Activated gamma-delta T cell treated with anti-CD3 and anti-CD28 coated beads, Interleukin-2, amount 50 U/mL, for 16 hours (primary cell): ENCODE results near the gene EPHX1.
A peak's percentile ranks its signal among the peaks of the same experiment; 100 is the strongest.
"Not testable (repeated sequence)": the region's sequence is repeated elsewhere in the genome, so short reads cannot be mapped to it uniquely, and the experiment has no call there.

ENCODE experiments used
- DNase-seq: peaks from one replicate; pipeline ENCODE4 v3.0.0-alpha.2; 2020; ENCODE audit warnings: low read depth

Gene EPHX1

DNA sequence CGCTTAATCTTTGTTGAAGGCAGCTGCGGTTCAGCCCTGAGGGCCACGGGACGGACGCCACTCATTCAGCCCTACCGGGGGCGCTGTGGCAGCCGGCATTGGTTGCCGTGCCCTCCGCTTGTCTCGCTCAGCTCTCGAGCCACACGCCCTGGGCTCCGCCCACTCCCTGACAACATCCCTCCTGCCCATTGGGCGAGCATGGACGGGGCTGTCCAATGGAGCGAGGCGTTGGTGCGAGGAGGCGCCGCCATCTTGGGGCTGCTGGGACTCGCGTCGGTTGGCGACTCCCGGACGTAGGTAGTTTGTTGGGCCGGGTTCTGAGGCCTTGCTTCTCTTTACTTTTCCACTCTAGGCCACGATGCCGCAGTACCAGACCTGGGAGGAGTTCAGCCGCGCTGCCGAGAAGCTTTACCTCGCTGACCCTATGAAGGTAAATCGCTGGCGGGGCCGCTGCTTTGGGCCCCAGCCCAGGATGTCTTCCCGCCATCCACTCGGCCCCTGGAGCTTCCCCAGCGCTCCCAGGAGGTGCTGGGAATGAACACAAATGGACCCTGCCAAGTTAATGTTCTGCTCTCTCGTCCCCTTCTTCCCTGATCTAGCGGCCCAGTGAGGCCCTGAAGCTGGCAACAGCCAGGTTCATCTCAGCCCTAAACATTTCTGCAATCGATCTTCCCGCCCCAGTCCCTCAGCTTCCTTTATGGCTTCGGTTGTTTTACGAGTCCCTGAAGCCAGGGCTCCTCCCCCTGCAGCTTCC, 32.2 kb upstream of the EPHX1 start, which contains the start of gene SRP9:
SRP9 (plus strand) TSS at position 244 of the 754 bp plus-strand sequence; CDS start at position 359, 115 bp downstream.
- DNase-seq, result peak; percentile 98

DNA sequence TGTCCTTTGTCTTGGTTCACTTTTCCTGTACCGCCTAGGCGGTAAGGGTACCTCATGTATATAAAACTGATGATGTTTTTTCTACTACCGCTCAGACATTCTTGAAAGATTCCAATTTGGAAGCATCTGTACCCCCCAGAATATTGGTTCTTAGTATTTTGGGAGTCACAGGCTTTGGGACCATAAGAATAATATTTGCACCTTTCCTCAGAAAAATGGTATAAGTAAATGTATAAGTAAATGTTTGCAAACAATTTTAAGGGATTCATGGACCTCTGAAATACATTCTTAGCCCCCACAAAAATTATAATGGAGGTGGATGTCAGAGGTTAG, 31.6 kb upstream of the EPHX1 start:
- no peak for DNase-seq

DNA sequence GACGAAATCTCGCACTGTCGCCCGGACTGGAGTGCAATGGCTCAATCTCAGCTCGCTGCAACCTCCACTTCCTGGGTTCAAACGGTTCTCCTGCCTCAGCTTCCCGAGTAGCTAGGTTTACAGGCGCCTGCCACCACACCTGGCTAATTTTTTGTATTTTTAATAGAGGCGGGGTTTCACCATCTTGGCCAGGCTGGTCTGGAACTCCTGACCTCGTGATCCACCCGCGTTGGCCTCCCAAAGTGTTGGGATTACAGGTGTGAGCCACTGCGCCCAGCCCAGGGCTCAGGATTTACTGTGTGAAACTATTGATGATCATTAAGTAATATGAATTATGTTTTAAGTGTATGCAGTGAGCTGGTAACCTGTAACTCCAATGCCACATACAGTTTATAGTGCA, 30.8 kb upstream of the EPHX1 start:
- DNase-seq, result not testable (repeated sequence)

DNA sequence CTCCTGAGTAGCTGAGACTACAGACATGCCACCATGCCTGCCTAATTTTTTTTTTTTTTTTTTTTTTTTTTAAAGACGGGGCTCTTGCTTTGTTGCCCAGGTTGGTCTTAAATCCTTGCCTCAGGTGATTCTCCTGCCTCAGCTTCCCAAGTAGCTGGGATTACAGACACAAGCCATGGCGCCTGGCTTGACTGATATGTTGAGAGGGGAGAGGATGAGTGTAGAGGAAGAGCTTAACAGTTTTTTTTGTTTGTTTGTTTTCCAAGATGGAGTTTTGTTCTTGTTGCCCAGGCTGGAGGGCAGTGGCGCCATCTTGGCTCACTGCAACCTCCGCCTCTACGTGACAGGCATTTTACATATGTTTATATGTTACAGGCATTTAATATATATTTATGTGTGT, 29.8 kb upstream of the EPHX1 start:
- no peak for DNase-seq

DNA sequence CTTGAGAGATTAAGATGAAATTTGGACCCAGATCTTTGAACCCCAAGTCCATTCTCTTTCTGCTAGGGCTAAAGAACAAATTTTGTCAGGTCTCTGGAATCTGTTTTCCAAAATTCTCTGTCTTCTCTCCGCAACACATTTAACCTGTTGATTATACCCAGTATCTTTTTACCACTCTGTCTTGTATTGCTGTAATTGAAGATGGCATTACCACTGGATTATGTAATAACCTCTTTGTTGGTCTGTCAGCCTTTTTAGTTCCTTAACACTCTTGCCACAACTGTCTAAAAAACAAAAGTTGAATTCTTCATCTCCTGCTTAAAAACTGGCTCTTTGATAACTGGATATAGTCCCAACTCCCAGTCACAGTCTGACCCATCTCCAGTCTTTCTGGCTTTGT, 29.3 kb upstream of the EPHX1 start:
- DNase-seq, result no peak

DNA sequence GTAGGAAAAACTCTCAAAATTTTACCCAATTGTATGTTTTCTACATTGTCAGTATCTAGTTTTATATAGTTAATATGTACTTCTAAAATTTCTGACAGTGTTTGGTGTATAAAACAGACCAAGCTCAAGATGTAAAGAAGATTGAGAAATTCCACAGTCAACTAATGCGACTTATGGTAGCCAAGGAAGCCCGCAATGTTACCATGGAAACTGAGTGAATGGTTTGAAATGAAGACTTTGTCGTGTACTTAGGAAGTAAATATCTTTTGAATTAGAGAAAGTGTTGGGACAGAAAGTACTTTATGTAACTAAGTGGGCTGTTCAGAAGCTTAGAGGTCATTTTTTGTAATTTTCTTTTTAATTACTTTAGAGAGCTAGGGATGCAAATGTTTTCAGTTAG, 20.8 kb upstream of the EPHX1 start:
- not testable (repeated sequence) for DNase-seq

DNA sequence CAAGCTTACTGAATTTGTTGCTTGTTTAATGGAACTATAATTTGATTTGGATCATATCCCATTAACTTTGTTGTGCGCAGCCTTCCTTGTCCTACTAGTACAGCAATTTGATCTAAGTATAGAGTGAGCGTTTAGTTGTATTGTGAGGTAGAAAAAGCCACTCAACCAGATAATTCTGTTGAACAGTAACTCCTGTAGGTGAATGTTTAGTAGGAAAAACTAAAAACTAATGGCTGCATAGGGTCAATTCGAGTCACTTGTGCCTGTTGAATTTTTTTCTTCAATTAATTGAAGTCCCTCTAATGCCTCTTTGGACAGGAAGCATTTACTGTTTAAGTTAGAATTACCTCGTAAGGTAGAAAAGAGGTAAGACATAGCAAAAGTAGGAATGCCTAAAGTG, 15.0 kb upstream of the EPHX1 start:
- DNase-seq, result no peak

DNA sequence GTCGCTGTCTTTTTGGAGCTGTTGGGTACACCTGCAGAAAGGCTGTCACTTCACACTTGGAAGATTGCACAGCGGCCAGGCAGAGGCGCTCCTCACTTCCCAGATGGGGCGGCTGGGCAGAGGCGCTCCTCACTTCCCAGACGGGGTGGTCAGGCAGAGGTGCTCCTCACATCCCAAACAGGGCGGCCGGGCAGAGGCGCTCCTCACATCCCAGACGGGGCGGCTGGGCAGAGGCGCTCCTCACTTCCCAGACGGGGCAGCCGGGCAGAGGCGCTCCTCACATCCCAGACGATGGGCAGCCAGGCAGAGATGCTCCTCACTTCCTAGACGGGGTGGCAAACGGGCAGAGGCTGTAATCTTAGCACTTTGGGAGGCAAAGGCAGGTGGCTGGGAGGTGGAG, 13.8 kb upstream of the EPHX1 start:
- not testable (repeated sequence) for DNase-seq

DNA sequence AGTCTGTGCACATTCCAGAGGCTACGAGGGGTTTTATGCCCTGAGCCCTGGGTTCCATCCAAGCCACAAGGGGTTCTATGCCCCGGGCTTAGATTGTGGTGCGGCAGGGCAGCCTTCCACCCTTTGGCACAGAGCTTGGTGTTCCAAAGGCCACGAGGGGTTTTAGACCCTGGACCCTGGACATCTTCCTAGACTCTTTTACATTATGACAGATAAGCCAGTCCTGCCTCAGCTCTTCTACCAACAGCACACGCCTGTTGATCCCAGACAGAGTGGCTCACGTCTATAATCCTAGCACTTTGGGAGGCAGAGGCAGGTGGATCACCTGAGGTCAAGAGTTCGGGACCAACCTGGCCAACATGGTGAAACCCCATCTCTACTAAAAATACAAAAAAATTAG, 8.8 kb upstream of the EPHX1 start:
- not testable (repeated sequence) for DNase-seq

DNA sequence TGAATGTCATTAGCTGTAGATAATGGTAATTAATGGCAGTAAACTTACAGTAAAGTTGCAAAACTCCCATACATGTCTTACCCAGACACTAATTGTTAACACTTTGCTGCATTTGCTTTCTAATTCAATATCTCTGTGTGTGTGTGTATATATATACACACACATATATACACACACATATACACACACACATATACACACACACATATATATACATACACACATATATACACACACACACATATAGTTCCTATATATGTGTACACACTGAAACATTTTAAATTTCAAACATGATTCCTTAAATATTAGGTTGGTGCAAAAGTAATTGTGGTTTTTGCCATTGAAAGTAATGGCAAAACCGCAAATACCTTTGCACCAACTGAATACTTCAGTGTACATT, 3.7 kb upstream of the EPHX1 start:
- DNase-seq, result no peak

DNA sequence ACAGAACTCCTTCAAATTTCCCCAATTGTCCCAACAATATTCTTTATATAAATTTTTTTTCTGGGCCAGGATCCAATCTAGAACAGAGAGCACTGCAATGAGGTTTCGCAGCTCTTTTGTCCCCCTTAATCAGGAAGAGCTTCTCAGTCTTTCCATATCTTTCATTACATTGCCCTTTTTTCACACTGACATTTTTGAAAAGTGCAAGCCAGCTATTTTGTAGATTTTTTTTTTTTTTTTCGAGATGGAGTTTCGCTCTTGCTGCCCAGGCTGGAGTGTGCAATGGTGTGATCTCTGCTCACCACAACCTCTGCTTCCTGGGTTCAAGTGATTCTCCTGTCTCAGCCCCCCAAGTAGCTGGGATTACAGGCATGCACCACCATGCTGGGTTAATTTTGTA, 3.2 kb upstream of the EPHX1 start:
- not testable (repeated sequence) for DNase-seq

DNA sequence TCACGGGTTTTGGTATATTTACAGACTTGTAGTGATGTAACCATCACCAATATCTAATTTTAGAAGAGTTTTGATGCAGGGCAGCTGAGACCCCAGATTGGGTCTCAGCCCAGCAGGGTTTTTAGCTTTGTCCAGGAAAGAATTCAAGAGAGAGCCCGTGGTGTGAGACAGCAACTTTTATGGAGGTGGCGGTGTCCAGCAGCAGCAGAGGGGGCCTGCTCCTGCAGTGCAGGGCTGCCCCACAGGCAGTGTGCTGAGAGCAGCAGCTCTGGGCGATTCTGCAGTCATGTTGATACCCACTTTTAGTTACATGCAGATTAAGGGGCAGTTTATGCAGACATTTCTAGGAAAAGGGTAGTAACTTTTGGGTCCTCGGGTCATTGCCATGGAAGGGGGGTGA, 1.8 kb upstream of the EPHX1 start:
- DNase-seq, result no peak

DNA sequence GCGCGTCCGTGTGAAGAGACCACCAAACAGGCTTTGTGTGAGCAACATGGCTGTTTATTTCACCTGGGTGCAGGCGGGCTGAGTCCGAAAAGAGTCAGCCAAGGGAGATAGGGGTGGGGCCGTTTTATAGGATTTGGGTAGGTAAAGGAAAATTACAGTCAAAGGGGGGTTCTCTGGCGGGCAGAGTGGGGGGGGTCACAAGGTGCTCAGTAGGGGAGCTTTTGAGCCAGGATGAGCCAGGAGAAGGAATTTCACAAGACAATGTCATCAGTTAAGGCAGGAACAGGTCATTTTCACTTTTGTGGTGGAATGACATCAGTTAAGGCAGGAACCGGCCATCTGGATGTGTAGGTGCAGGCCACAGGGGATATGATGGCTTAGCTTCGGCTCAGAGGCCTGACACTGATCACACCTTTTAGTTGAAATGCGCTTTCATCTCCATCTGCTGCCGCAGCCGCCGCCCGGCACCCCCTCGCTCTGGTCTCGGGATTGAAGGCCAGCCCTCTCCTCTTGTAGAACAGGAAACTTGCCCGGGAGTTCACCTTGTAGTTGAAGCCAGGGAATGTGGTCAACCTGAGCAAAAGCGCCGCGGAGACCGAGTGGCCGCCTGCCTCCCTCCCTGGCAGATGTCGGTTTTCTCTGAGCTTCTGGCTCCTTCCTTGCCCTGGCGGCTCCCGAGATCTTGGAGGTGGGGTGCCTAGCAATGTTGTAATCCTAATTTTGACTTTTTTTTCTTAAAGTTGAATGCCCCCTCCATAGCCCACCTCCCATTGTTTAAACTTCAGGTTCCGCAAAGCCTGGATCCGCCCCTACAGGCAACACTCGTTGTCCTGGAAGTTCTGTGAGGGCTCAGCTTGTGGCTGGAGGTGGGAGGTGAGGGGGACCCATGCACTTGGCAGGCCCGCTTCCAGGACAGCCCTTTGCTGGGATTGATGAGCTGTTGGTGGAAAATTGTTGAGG, 935 bp downstream of the EPHX1 start:
- DNase-seq, result not testable (repeated sequence)

DNA sequence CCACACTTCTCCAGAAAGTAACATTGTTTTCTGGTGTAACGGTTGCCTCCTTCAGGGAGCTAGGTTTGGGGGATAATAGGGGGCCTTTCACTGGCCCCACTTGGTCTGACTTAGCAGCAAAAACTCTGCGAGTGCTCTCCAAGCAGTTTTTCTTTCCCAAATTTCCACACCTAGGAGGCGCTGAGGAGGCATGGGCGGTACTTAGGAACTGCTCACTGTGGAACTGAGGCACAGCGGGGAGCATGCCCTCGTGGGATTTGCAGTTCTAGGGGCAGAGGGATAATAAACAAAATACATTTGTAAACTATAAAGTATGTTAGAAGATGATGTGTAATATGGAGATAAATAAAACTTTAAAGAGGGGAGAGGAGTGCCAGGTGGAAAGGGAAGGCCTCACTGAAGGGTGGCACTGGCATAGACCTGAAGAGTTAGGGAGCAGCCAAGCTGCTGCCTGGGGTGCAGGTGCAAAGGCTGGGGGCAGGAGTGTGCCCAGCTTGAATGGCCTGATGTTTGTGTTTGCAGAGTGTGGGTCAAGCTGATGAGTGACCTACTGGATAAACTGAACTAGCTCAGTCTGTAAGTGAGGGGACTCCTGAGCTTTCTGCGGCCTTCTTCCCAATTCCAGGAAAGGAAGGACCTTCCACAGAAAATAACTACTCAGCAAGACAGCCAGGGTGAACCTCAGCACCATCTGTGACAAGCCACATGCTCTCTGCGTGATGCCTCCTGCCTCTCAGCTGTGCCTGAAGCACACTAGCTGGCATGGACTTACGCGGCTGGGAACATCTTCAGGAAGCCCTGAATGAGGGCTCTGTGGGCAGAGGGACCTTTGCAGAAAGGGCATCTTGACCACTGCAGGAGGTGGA, 1.9 kb downstream of the EPHX1 start:
- no peak for DNase-seq

DNA sequence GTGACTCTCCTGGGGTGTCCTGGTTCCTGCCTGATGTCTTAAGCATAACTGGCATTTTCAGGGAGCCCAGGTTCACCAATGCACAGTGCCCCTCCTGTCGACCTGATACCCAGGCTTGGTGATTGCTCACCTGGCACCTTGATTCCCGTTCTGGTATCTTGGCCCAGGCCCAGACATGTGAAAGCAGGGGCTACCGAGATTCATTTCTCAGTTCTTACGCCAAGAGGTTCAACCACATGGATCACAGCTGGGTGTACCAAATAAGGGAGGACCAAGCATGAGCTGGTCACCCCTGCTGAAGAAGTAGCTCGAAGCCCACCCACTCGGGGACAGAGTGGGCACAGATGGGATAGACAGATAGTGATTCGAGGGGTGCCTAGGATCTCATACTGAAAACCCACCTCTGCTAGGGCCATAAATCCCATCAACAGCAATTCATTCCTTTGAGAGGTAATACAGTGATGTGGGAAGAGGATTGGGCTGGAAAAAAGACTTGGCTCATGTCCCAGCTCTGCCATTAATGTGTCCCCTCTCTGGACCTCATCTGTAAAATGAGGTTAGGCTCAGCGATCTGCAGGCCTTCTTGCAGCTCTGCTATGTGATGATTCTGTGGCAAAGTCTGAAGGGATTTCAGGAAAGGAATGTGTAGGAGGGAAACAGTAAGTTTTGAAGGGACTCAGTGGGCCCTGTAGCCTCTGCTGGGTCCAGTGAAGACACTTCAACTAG, 2.7 kb downstream of the EPHX1 start:
- no peak for DNase-seq

DNA sequence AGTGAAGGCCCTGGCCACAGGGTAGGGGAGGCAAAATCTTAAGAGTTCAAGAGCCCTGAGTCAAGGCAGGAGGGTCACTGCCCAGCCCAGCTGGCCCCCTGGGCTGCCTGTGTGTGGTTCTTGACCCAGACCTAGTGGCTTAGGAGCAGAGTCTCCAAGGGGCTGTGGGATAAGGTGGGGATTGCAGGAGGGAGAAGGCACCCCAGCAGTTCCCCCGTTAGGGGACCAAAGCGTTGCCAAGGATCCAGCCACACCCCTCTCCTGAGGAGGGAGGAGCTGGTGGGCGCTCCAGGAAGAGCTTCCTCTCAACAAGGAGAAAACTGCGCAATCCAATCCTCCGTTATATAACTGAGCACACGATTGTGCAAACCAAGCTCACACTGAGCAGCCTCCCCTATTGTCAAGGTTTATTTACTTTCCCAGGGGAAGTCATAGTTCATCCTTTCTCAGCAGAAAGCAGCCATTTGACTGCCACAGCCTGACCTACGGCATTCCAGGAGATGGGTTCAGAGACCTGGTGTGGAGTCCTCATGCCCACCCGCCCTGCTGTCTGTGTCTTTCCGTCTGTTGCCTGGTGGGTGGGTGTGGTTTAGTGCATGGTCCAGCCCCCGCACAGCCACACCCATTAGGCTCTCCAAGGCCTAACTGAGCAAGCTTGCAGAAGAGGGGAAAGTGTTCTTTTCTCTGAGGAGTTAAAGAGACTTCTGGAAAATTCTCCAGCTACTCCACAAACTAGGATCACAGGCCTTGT, 3.5 kb downstream of the EPHX1 start:
- no peak for DNase-seq

DNA sequence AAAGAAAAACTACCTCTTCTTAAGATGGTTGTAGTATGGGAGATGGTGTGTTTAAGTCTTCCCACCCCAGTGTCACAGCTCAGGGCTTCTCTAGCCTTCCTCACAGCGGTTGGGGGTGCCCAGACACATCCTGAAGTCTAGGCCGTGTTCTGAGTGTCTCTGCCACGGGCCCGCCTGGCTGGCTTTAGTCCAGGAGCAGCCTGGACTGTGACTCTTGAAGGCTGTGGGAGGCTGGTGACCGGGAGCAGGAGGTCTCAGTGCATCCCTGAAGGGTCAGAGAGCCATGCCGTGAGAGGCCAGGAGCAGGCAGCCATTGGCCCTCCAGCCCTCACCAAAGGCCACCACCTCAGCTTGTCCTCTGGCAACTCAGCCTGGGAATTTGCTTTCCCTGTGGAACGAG, 4.5 kb downstream of the EPHX1 start:
- DNase-seq, result no peak

DNA sequence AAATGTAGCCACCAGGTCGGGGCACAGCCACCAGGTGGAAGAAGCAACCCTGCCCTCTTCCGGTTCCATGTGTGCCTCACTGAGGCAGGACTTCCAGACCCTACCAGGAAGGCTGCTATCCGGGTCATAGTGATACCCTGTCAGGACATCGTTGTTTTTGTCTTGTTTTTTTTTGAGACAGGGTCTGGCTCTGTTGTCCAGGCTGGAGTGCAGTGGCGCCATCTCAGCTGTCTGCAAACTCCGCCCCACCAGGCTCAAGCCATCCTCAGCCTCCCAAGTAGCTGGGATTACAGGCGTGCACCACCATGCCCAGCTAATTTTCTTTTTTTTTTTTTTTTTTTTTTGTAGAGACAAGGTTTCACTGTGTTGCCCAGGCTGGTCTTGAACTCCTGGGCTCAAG, 5.2 kb downstream of the EPHX1 start:
- not testable (repeated sequence) for DNase-seq

DNA sequence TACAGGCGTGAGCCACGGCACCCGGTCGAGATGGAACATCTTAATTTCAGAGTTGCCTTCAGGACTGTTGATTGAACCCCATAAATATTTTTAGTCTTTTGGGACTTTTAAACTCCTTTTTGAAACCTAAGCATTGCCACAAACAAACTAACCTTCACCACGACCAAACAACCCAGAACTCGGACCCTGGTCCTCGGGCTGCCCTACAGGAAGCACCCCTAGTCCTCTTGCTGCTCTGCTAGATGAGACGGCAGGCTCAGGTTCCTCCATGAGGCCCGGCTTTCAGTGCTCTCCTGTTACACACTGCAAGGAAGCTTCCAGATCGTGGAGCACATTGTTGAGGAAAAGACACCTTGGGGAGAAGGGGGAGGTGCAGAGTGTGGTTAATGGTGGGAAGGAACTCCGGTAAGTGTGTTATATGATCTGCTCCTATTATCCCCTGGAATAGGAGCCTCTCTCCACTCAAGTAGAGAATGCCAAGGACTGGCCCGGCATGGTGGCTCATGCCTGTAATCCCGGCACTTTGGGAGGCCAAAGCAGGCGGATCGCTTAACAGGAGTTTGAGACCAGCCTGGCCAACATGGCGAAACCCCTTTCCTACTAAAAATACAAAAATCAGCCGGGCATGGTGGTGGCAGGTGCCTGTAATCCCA, 5.7 kb downstream of the EPHX1 start:
- DNase-seq, result no peak
